ENCODE measurements around the gene NCKAP5. TPM values are rescaled to one million over a fixed set of nuclear protein-coding genes. Genes with fewer than 3 reads are reported as not detected.

Gene NCKAP5
- total RNA-seq, 4 donors from 2014 or later: 2.7 to 11.7 (median 5.6) TPM

DNA sequence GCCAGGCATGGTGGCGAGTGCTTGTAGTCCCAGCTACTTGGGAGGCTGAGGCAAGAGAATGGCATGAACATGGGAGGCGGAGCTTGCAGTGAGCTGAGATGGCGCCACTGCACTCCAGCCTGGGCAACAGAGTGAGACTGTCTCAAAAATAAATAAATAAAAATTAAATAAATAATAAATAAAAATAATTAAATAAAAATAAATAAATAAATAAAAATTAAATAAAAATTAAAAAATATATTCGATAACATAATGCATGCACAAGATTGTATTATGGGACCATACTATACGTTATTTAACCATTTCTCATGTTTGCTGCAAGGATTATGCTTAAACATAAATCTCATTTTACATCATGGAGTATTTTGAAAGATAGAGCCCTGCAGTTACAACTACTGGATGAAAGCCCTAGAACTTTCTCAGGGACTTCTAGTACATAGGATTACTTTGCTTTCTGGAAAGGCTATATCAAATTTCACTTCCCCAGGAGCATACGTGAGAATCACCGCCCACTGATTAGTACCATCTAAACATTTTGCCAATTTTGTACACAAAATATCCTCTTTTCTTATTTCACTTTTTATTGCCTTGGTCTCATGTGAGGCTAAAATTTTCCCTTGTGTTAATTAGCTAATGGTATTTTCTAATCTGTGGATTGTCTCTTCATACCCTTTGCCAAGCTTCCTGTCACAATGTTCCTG lies 664.0 kb downstream of the NCKAP5 start:
- H3K4me3 ChIP-seq: no peak overlapping the region
- WGBS, 2 donors: 88 to 89% methylated on average over 7 of the region's 7 CpGs

DNA sequence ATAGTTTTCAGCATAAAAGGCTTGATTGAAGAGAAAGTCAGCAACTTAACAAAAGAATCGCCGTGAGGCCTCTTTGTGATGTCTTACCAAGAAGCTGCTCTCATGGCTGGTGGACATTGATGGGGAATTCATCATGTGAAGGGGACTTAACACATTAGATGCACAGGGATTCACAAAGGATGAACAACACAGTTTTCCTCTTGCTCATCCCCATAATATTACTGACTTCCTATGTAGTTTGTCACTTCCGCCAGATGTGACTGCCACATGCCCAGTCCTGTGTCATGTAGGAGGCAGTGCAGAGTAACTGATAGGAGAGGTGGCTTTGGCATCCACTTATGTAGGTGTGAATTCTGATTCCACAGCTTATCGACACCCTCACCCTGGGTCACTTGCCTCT lies 665.6 kb downstream of the NCKAP5 start:
- Histone ChIP-seq H3K4me3 (no peak overlapping the region), H3K36me3 (no peaks in the 10 kb centered on the region), H3K27ac (no peak overlapping the region), H3K4me1 (no peaks in the 10 kb centered on the region), H3K9me3 (no peaks in the 10 kb centered on the region), H3K27me3 (no peaks in the 10 kb centered on the region)
- TF ChIP-seq, protein P1, sequence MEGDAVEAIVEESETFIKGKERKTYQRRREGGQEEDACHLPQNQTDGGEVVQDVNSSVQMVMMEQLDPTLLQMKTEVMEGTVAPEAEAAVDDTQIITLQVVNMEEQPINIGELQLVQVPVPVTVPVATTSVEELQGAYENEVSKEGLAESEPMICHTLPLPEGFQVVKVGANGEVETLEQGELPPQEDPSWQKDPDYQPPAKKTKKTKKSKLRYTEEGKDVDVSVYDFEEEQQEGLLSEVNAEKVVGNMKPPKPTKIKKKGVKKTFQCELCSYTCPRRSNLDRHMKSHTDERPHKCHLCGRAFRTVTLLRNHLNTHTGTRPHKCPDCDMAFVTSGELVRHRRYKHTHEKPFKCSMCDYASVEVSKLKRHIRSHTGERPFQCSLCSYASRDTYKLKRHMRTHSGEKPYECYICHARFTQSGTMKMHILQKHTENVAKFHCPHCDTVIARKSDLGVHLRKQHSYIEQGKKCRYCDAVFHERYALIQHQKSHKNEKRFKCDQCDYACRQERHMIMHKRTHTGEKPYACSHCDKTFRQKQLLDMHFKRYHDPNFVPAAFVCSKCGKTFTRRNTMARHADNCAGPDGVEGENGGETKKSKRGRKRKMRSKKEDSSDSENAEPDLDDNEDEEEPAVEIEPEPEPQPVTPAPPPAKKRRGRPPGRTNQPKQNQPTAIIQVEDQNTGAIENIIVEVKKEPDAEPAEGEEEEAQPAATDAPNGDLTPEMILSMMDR (IDR thresholded peaks at IDR 0.05): no peak
- no peak for TF ChIP-seq EP300 (IDR thresholded peaks at IDR 0.05)
- no peak for TF ChIP-seq POLR2A (IDR thresholded peaks at IDR 0.05)
- WGBS, 2 donors: 83 to 89% methylated on average over 4 of the region's 4 CpGs
- no peak for DNase-seq (ENCODE audit: low spot score in 2 of 2)

More for the DNA sequence above, 664.0 kb downstream of the NCKAP5 start:
- H3K27me3 ChIP-seq: no peaks in the 10 kb centered on the region
- no peak overlapping the region for H3K27ac ChIP-seq
- no peaks in the 10 kb centered on the region for H3K4me1 ChIP-seq
- no peaks in the 10 kb centered on the region for H3K36me3 ChIP-seq
- H3K9me3 ChIP-seq: no peaks in the 10 kb centered on the region
- DNase-seq (ENCODE audit: low spot score in 2 of 2): no peak
- TF ChIP-seq, protein P1 (IDR thresholded peaks at IDR 0.05): no peak
- TF ChIP-seq POLR2A (IDR thresholded peaks at IDR 0.05): no peak
- no peak for TF ChIP-seq EP300 (IDR thresholded peaks at IDR 0.05)

DNA sequence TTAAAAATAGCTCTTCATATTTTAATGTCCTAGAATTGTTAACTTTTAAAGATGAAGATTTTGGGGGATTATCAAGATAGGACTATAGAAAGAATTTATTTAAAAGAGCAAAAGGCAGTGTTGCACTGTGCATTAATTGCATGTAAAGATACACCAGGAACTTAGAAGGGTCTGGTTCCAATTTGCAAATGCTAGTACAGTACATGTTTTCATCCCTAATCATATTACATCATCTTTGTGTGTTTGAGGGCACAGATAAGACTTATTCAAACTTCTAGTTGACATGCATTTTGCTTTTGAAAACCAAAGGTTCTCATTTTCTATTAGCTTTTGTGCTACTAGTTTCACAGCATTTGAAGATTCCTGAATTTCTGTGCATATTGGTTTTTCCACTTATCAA lies 666.6 kb downstream of the NCKAP5 start:
- no peak for TF ChIP-seq EP300 (IDR thresholded peaks at IDR 0.05)
- TF ChIP-seq POLR2A (IDR thresholded peaks at IDR 0.05): no peak
- TF ChIP-seq, protein P1 (IDR thresholded peaks at IDR 0.05): no peak
- H3K4me1 ChIP-seq: no peaks in the 10 kb centered on the region

DNA sequence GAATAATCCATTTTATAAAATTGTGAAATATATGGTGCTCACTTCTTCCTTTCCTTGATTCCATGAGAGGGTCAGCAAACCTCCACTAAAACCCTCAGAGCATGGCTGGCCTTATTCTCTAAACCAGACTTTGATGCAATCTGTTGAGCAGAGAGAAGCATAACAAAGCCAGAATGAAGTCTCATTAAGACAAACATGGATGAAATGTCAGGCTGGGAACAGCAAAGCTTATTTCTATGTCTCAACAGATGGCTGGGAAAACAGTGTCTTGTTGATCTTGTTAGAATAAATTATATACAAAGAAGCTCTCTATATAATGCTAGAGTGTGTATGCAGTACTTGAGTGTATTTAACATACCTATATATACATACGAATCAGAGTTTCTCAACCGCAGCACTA lies 671.2 kb downstream of the NCKAP5 start:
- Histone ChIP-seq H3K27me3 (no peaks in the 10 kb centered on the region), H3K36me3 (no peaks in the 10 kb centered on the region), H3K9me3 (no peaks in the 10 kb centered on the region), H3K4me3 (no peak overlapping the region), H3K27ac (no peak overlapping the region), H3K4me1 (no peaks in the 10 kb centered on the region)
- no peak for DNase-seq (ENCODE audit: low spot score in 2 of 2)
- TF ChIP-seq POLR2A (IDR thresholded peaks at IDR 0.05) (no peak), EP300 (IDR thresholded peaks at IDR 0.05) (no peak)
- TF ChIP-seq, protein P1 (IDR thresholded peaks at IDR 0.05): no peak
- WGBS, 2 donors: 85 to 88% methylated on average over 2 of the region's 2 CpGs

More for the DNA sequence above, 666.6 kb downstream of the NCKAP5 start:
- Histone ChIP-seq H3K9me3 (no peaks in the 10 kb centered on the region), H3K36me3 (no peaks in the 10 kb centered on the region), H3K27me3 (no peaks in the 10 kb centered on the region), H3K27ac (no peak overlapping the region), H3K4me3 (no peak overlapping the region)
- DNase-seq (ENCODE audit: low spot score in 2 of 2): no peak

DNA sequence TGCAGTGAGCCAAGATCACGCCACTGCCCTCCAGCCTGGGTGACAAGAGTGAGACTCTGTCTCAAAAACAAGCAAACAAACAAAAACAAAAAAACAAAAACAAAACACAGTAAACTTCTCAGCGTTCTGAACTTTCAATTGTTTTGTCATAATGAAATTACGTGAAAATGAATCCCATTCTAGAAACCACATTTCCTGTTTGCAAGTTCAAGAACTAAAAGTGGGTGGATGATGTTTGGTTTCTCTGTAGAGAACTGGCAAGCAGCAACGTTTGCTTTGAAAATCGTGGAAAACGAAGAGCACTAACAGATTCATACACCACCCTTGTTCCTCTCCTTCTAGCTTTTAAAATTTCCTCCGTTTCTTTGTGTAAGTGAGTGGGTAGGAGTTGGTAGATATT lies 672.2 kb downstream of the NCKAP5 start:
- no peak for TF ChIP-seq POLR2A (IDR thresholded peaks at IDR 0.05)
- TF ChIP-seq EP300 (IDR thresholded peaks at IDR 0.05): no peak
- TF ChIP-seq, protein P1 (IDR thresholded peaks at IDR 0.05): no peak

More for the DNA sequence above, 672.2 kb downstream of the NCKAP5 start:
- no peak overlapping the region for H3K27ac ChIP-seq
- no peaks in the 10 kb centered on the region for H3K9me3 ChIP-seq
- no peak overlapping the region for H3K4me3 ChIP-seq
- no peaks in the 10 kb centered on the region for H3K36me3 ChIP-seq
- DNase-seq (ENCODE audit: low spot score in 2 of 2): no peak
- no peaks in the 10 kb centered on the region for H3K4me1 ChIP-seq
- no peaks in the 10 kb centered on the region for H3K27me3 ChIP-seq
- 36 to 42% methylated on average over 7 of the region's 7 CpGs for WGBS, 2 donors
